HG03558 (cell line): Measurements from ENCODE around the gene CASR.
"Not testable (repeated sequence)": the region's sequence is repeated elsewhere in the genome, so short reads cannot be mapped to it uniquely, and the experiment has no call there.

Experiments used
- ATAC-seq: cut with Tn5 transposase; IDR thresholded peaks from one replicate; pipeline ENCODE4 v1.9.1; 2021; ENCODE audit warnings: moderate number of reproducible peaks; ENCODE audit not compliant: unreplicated experiment; ENCODE audit errors: extremely low read depth

Gene CASR, protein sequence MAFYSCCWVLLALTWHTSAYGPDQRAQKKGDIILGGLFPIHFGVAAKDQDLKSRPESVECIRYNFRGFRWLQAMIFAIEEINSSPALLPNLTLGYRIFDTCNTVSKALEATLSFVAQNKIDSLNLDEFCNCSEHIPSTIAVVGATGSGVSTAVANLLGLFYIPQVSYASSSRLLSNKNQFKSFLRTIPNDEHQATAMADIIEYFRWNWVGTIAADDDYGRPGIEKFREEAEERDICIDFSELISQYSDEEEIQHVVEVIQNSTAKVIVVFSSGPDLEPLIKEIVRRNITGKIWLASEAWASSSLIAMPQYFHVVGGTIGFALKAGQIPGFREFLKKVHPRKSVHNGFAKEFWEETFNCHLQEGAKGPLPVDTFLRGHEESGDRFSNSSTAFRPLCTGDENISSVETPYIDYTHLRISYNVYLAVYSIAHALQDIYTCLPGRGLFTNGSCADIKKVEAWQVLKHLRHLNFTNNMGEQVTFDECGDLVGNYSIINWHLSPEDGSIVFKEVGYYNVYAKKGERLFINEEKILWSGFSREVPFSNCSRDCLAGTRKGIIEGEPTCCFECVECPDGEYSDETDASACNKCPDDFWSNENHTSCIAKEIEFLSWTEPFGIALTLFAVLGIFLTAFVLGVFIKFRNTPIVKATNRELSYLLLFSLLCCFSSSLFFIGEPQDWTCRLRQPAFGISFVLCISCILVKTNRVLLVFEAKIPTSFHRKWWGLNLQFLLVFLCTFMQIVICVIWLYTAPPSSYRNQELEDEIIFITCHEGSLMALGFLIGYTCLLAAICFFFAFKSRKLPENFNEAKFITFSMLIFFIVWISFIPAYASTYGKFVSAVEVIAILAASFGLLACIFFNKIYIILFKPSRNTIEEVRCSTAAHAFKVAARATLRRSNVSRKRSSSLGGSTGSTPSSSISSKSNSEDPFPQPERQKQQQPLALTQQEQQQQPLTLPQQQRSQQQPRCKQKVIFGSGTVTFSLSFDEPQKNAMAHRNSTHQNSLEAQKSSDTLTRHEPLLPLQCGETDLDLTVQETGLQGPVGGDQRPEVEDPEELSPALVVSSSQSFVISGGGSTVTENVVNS

GRCh38 chr3:122183521-122183892 is at the start of gene CASR:
TSS of gene CASR (plus strand) at chr3:122183668. CDS start at chr3:122254190, 70,522 bp downstream.
- no peak for ATAC-seq

DNA sequence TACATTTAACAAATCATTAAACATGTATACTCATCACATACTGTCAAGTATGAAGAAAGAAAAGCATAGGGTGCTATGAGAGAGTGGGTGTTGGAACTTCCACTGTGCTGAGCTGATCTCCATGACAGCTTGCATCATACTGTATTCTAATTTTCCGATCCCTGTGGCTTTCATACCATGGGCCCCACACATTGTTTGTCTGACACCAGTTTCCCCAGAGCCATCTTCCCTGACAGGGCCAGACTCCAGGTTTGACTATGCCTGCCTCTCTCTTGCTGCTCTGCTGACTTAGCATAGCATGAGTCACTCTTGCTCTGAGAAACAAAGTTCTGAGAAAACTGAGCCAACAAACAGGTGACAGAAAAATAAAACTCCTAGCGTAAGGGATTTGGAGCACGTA is 37.0 kb upstream of the CASR start:
- ATAC-seq: peak; percentile 77

GRCh38 chr3:122148941-122149627 is 34.4 kb upstream of the CASR start:
- no peak for ATAC-seq

DNA sequence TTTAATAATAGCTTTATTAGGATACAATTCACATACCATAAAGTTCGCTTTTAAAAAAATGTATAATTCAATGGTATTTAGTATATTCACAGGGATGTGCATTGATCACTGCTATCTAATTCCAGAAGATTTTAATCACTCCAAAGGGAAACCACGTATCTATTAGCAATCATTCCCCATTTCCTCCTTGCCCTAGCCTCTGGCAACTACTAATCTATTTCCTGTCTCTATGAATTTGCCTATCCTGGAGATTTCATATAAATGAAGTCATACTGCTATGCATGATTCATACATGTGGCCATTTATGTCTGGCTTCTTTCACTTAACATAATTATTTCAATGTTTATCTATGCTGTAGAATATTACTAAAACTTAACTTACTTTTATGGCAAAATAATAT is 32.0 kb upstream of the CASR start:
- no peak for ATAC-seq

DNA sequence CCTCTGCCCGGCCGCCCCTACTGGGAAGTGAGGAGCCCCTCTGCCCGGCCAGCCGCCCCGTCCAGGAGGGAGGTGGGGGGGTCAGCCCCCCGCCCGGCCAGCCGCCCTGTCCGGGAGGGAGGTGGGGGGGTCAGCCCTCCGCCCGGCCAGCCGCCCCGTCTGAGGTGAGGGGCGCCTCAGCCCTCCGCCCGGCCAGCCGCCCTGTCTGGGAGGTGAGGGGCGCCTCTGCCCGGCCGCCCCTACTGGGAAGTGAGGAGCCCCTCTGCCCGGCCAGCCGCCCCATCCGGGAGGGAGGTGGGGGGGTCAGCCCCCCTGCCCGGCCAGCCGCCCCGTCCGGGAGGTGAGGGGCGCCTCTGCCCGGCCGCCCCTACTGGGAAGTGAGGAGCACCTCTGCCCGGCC is 18.5 kb upstream of the CASR start:
- not testable (repeated sequence) for ATAC-seq

DNA sequence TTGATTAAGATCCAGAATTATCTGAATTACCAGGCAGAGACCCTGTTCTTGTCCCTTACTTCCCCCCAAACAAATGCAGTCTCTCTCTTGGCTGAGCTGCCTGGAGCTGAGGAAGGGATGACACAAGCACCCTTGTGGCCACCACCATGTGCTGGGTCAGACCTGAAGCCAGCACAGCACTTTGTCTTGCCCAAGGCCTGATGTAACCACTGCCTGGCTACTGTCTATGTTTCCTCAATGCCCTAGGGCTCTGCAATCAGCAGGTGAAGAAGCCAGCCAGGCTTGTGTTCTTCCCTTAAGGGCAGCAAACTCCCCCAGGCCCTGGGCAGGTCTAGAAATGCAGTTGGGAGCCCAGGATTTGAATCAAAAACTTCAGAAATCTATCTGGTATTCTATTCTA is 15.8 kb upstream of the CASR start:
- no peak for ATAC-seq

GRCh38 chr3:122168044-122168443 is 15.4 kb upstream of the CASR start:
- no peak for ATAC-seq

GRCh38 chr3:122169911-122170310 is 13.6 kb upstream of the CASR start:
- ATAC-seq: no peak

DNA sequence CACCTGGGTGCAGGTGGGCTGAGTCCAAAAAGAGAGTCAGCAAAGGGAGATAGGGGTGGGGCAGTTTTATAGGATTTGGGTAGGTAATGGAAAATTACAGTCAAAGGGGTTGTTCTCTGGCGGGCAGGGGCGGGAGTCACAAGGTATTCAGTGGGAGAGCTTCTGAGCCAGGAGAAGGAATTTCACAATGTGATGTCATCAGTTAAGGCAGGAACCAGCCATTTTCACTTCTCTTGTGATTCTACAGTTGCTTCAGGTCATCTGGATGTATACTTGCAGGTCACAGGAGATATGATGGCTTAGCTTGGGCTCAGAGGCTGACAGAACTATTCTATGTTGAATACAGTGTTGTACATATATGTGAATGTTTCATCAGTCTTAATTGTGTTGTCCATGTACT is 12.1 kb upstream of the CASR start:
- not testable (repeated sequence) for ATAC-seq

DNA sequence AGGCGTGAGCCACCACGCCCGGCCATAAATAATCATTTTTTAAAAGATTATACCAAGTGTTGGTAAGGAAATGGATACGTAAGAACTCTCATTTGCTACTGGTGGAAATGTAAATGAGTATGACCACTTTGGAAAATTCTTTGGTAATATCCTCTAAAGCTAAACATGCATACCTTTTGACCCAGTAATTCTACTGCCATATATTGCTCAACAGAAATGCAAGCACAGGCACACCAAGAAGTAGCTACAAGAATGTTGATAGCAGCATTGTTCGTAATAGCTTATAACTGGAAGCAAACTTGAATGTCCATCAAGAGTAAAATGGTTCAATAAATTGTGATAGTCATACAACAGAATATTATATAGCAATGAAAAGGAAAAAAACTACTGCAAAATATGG is 4.8 kb upstream of the CASR start:
- ATAC-seq: no peak

DNA sequence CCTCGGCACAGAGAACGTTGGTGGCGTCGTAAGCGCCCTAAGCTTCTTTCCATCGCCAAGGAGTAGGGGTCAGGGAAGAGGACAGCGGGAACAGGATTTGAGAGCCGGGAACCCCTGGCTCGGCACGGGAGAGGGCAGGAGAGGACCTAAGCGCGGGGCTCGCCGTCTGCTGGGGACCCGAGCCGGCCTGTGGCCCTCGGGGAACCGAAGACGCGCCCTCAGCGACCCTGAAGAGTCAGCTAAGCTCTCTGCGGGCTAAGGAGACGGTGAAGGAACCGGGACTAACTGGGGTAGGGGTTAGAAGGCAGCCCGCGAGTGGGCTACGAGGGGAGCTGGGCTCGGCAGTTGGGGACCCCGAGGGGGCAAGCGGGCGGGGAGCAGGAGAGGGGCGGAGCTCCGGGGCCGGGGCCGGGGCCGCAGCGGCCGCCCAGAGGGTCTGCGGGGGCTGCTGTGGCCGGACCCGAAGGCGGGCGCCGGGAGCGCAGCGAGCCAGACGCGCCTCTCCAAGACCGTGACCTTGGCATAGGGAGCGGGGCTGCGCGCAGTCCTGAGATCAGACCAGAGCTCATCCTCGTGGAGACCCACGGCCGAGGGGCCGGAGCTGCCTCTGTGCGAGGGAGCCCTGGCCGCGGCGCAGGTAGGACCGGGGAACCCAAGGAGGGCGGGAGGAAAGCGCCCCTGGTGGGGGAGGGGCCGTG is 574 bp downstream of the CASR start:
- no peak for ATAC-seq

DNA sequence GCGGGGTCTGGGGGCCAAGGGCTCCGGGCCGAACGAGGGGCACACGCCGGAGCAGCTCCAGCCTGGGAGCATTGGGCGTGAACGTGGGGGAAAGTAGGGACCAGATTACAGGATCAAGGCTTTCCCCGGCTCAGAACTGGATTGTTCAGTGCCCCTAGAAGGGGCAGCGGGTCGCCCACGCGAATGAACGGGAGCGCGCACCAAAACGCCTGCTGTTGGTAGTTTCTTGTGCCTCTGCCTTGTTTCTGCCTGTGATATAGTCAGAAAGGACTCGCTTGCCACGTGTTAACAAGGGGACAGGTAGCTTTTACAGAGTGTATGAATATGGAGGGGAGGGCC is 1.1 kb downstream of the CASR start:
- no peak for ATAC-seq

DNA sequence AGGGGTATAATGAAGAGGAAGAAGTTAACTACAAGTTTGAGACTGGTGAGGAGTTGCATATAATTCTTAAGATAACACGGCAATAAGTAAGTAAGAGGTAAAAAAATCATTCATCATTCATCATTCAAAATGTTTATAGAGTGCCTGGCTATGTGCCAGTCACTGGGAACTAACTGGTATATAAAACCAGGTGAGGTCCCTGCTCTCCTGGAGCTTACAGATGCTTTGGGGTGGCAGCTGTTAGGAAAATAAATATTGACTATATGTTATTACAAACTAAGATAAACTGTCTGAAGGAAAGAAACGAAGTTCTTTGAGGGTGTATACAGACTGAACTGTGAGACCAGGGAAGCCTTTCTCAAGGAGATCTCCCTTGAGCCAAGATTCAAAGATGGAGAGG is 2.9 kb downstream of the CASR start:
- no peak for ATAC-seq

DNA sequence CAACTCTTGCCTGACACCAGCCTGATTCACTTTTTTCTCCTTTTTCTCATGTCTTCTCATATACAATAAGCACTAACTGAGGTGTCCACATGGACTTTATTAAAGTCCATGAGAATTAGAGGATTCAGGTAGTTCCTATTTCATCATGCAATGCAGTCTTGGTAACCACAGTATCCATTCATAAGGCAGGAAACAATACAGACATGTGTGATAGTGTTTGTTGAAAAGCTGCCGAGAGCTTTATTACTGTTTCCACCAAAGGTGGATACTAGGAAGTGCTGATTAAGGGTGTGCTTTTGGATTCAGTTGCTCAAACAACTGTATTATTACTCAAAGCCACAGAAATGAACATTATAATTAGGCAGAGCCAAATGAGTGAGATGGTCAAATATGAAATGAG is 5.3 kb downstream of the CASR start:
- ATAC-seq: no peak

DNA sequence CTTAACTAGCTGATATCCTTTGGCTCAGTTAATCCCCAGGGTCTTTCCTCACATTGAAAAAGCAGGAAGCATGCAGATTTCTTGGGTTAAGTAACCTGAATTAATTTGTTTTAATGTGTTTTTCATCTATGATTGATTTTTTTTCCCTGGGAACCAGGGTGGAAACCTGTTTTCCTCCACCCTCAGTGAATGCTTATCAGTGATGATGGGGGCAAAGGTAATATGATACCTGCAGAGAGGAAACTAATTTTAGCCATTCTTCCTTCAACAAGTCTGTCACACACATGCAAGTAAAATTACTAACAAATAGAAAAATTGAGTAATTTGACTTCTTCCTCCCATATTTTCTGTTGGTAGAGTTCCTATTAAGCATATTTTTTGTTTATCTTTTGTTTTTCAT is 5.9 kb downstream of the CASR start:
- ATAC-seq: no peak

- ATAC-seq: no peak
Observed at GRCh38 chr3:122190525-122190924, 7.1 kb downstream of the CASR start.

DNA sequence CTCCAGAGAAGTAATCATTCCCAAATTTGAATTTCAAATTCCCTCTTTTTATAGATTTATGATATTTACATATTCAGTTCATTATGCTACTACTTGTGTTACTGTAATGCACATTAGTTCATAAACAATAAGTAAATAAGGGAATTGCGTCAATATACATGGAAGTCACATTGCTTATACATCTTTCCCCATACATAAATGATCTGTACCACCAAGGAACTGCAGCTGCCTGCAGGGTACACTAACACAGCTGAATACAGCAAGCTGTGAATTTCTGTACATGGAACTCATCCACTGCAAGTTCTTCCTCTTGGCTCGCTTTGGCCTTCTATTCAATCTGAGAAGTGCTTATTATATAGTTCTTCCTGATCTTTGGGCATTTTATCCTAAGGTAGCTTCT is 15.5 kb downstream of the CASR start:
- ATAC-seq: no peak

GRCh38 chr3:122199552-122199951 is 16.1 kb downstream of the CASR start:
- no peak for ATAC-seq

DNA sequence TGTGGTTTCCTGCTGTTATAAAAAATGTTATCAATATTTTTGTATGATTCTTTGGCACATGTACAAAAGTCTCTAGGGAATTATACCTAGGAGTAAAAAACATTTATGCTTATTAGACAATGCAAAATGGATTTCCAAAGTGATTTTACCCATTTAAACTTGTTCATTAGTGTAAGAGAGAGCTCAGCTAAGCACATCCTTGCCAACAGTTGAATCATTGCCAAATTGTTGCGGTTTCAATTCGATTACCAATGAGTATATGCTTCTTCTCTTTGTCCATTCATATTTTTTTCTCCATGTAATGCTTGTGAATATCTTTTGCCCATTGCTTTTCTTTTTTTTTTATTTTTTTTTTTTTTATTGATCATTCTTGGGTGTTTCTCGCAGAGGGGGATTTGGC is 17.2 kb downstream of the CASR start:
- no peak for ATAC-seq

- not testable (repeated sequence) for ATAC-seq
Observed at GRCh38 chr3:122201476-122201875, 18.0 kb downstream of the CASR start.
